K562 (cell line): ENCODE results near the gene TRIM44.

Experiments used
- CREM ChIP-seq: IDR thresholded peaks from 2 replicates; pipeline ENCODE4 v1.6.1; 2014; ENCODE audit warnings: antibody characterized with exemption, low read depth
- EZH2 ChIP-seq: IDR thresholded peaks from 2 replicates; pipeline ENCODE4 v1.6.1; 2012; ENCODE audit warnings: low read depth, mild to moderate bottlenecking, inconsistent platforms, low read length, borderline replicate concordance
- POLR2AphosphoS5 ChIP-seq: IDR thresholded peaks from 2 replicates; pipeline ENCODE4 v1.6.1; 2011; ENCODE audit warnings: mild to moderate bottlenecking, low read depth, low read length, moderate library complexity; ENCODE audit not compliant: control insufficient read depth, insufficient read depth
- ZKSCAN8 ChIP-seq: fragments of 200-800 bp; sonication (Bioruptor generic); IDR thresholded peaks from 2 replicates; pipeline ENCODE4 v1.6.1; 2016; ENCODE audit warnings: missing genetic modification characterization, missing compliant biosample characterization
- TF ChIP-seq, protein P1 (sequence below): fragments of 250-450 bp; sonication (Bioruptor Pico); IDR thresholded peaks from 2 replicates; pipeline ENCODE4 v1.8.0; 2022; ENCODE audit warnings: inconsistent platforms
- TF ChIP-seq, protein P2 (sequence below): fragments of 250-450 bp; sonication (Bioruptor Pico); IDR thresholded peaks from 2 replicates; pipeline ENCODE4 v1.5.0; 2021
- TF ChIP-seq, protein P3 (sequence below): fragments of 450-650 bp; IDR thresholded peaks from 2 replicates; pipeline ENCODE4 v1.6.1; 2016; ENCODE audit warnings: missing biosample characterization, missing genetic modification characterization

DNA sequence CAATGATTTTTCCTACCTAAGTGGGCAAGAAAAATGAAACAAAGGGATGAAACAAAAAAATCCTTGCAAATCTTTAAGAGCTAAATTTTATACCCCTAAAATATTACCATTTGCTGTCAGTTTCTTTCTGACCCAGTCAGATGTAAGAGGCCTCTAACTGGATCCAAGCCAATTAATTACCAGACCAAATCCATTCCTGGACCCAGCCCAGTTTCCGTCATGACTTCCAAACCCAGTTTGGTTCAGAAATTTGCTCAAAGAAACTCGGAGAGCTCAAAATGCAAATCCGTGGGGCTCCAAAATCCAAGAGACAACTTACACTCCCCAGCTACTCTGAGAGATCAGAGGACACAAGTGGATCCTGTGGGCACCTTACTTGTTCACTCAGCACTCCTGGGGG, 46.8 kb downstream of the TRIM44 start:
- no peak for TF ChIP-seq CREM
- TF ChIP-seq POLR2AphosphoS5: no peak
- TF ChIP-seq, protein P1, sequence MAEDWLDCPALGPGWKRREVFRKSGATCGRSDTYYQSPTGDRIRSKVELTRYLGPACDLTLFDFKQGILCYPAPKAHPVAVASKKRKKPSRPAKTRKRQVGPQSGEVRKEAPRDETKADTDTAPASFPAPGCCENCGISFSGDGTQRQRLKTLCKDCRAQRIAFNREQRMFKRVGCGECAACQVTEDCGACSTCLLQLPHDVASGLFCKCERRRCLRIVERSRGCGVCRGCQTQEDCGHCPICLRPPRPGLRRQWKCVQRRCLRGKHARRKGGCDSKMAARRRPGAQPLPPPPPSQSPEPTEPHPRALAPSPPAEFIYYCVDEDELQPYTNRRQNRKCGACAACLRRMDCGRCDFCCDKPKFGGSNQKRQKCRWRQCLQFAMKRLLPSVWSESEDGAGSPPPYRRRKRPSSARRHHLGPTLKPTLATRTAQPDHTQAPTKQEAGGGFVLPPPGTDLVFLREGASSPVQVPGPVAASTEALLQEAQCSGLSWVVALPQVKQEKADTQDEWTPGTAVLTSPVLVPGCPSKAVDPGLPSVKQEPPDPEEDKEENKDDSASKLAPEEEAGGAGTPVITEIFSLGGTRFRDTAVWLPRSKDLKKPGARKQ (CRISPR knock-in tag): no peak
- no peak for TF ChIP-seq ZKSCAN8 (CRISPR knock-in tag)
- TF ChIP-seq, protein P2, sequence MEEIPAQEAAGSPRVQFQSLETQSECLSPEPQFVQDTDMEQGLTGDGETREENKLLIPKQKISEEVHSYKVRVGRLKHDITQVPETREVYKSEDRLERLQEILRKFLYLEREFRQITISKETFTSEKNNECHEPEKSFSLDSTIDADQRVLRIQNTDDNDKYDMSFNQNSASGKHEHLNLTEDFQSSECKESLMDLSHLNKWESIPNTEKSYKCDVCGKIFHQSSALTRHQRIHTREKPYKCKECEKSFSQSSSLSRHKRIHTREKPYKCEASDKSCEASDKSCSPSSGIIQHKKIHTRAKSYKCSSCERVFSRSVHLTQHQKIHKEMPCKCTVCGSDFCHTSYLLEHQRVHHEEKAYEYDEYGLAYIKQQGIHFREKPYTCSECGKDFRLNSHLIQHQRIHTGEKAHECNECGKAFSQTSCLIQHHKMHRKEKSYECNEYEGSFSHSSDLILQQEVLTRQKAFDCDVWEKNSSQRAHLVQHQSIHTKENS (CRISPR knock-in tag): no peak
- no peak for TF ChIP-seq EZH2
- TF ChIP-seq, protein P3, sequence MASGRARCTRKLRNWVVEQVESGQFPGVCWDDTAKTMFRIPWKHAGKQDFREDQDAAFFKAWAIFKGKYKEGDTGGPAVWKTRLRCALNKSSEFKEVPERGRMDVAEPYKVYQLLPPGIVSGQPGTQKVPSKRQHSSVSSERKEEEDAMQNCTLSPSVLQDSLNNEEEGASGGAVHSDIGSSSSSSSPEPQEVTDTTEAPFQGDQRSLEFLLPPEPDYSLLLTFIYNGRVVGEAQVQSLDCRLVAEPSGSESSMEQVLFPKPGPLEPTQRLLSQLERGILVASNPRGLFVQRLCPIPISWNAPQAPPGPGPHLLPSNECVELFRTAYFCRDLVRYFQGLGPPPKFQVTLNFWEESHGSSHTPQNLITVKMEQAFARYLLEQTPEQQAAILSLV (tag): no peak
